Measurements from ENCODE around the gene RSU1.
"Not testable (repeated sequence)": the region's sequence is repeated elsewhere in the genome, so short reads cannot be mapped to it uniquely, and the experiment has no call there.

RSU1 gene

GRCh38 chr10:16780338-16780880 is 36.8 kb downstream of the RSU1 start:
- DNase-seq (ENCODE audit: low read depth), result no peak

- DNase-seq (ENCODE audit: low read depth), result no peak
Observed at GRCh38 chr10:16779384-16779915, 37.8 kb downstream of the RSU1 start.

GRCh38 chr10:16777473-16778370 is 39.5 kb downstream of the RSU1 start:
- peak; percentile 27 for DNase-seq (ENCODE audit: low read depth)

GRCh38 chr10:16776896-16777295 is 40.3 kb downstream of the RSU1 start:
- no peak for DNase-seq (ENCODE audit: low read depth)

- DNase-seq (ENCODE audit: low read depth), result no peak
Observed at GRCh38 chr10:16773334-16773733, 43.9 kb downstream of the RSU1 start.

- DNase-seq (ENCODE audit: low read depth), result no peak
Observed at GRCh38 chr10:16770670-16771069, 46.6 kb downstream of the RSU1 start.

- DNase-seq (ENCODE audit: low read depth), result no peak
Observed at GRCh38 chr10:16770141-16770540, 47.1 kb downstream of the RSU1 start.

- DNase-seq (ENCODE audit: low read depth), result no peak
Observed at GRCh38 chr10:16769331-16769730, 47.9 kb downstream of the RSU1 start.

GRCh38 chr10:16768702-16769101 is 48.5 kb downstream of the RSU1 start:
- no peak for DNase-seq (ENCODE audit: low read depth)

- no peak for DNase-seq (ENCODE audit: low read depth)
Observed at GRCh38 chr10:16765509-16766375, 51.5 kb downstream of the RSU1 start.

- no peak for DNase-seq (ENCODE audit: low read depth)
Observed at GRCh38 chr10:16761300-16761699, 55.9 kb downstream of the RSU1 start.

GRCh38 chr10:16756561-16757221 is 60.5 kb downstream of the RSU1 start:
- DNase-seq (ENCODE audit: low read depth), result peak; percentile 46

- no peak for DNase-seq (ENCODE audit: low read depth)
Observed at GRCh38 chr10:16754765-16755164, 62.5 kb downstream of the RSU1 start.

- not testable (repeated sequence) for DNase-seq (ENCODE audit: low read depth)
Observed at GRCh38 chr10:16752849-16753248, 64.4 kb downstream of the RSU1 start.

GRCh38 chr10:16752099-16752498 is 65.1 kb downstream of the RSU1 start:
- DNase-seq (ENCODE audit: low read depth), result no peak

GRCh38 chr10:16751244-16751643 is 66.0 kb downstream of the RSU1 start:
- no peak for DNase-seq (ENCODE audit: low read depth)

- no peak for DNase-seq (ENCODE audit: low read depth)
Observed at GRCh38 chr10:16750461-16750860, 66.8 kb downstream of the RSU1 start.

GRCh38 chr10:16748749-16749148 is 68.5 kb downstream of the RSU1 start:
- DNase-seq (ENCODE audit: low read depth), result no peak

- no peak for DNase-seq (ENCODE audit: low read depth)
Observed at GRCh38 chr10:16746856-16747255, 70.4 kb downstream of the RSU1 start.

GRCh38 chr10:16745061-16745460 is 72.2 kb downstream of the RSU1 start:
- DNase-seq (ENCODE audit: low read depth), result no peak

- DNase-seq (ENCODE audit: low read depth), result no peak
Observed at GRCh38 chr10:16742165-16742960, 74.9 kb downstream of the RSU1 start.
